H1 (cell line): ENCODE results near the gene NRAS. TPM values are rescaled to one million over a fixed set of nuclear protein-coding genes. Genes with fewer than 3 reads are reported as not detected.

ENCODE experiments used
- CBX5 ChIP-seq: fragments of 300-800, 300-1000 bp; sonication (generic); IDR thresholded peaks from 2 replicates; pipeline ENCODE4 v1.7.1; 2016; ENCODE audit warnings: antibody characterized with exemption, low read length, low read depth
- CHD1 ChIP-seq: IDR thresholded peaks from 2 replicates; pipeline ENCODE4 v1.6.1; 2012; ENCODE audit warnings: low read depth, low read length, improper control_type of control experiment
- CHD7 ChIP-seq: fragments of 300-600 bp; sonication (generic); IDR thresholded peaks from 2 replicates; pipeline ENCODE4 v1.7.1; 2012; ENCODE audit warnings: low read length, moderate library complexity, mild to moderate bottlenecking, inconsistent platforms; ENCODE audit not compliant: insufficient replicate concordance
- GABPA ChIP-seq: IDR thresholded peaks from 2 replicates; pipeline ENCODE4 v1.6.1; 2011; ENCODE audit warnings: mild to moderate bottlenecking, low read length, moderate library complexity, borderline replicate concordance; ENCODE audit not compliant: insufficient read depth
- GTF2F1 ChIP-seq: IDR thresholded peaks from 2 replicates; pipeline ENCODE4 v1.6.1; 2012; ENCODE audit warnings: low read depth, low read length, improper control_type of control experiment, borderline replicate concordance
- HDAC2 ChIP-seq, 2 experiments: fragments of 300-600 bp in 1 of 2; sonication (generic) in 1 of 2; IDR thresholded peaks; 2 replicates each; pipeline ENCODE4 v1.6.1; 2011 to 2012; ENCODE audit warnings: low read depth in 2 of 2, low read length in 2 of 2, mild to moderate bottlenecking in 2 of 2, moderate library complexity in 2 of 2, borderline replicate concordance in 1 of 2, inconsistent platforms in 1 of 2
- POLR2A ChIP-seq, 2 experiments: IDR thresholded peaks; 1 replicate in 1 of 2; 2 replicates in 1 of 2; pipeline ENCODE4 v1.6.1; 2011; ENCODE audit warnings: low read depth in 2 of 2, low read length in 2 of 2, mild to moderate bottlenecking in 2 of 2; ENCODE audit errors: control extremely low read depth in 1 of 2
- SIRT6 ChIP-seq: IDR thresholded peaks from one replicate; pipeline ENCODE4 v1.7.1; 2012; ENCODE audit warnings: low read length, inconsistent platforms
- SIX5 ChIP-seq: IDR thresholded peaks from 2 replicates; pipeline ENCODE4 v1.6.1; 2011; ENCODE audit warnings: mild to moderate bottlenecking, low read depth, low read length
- SP4 ChIP-seq: IDR thresholded peaks from 2 replicates; pipeline ENCODE4 v1.6.1; 2012; ENCODE audit warnings: low read length, inconsistent platforms
- polyA plus RNA-seq, 7 experiments: library from polyadenylated mRNA; depleted of rRNA in 3 of 7; stranded (reverse) in 5 of 7; unstranded in 2 of 7; fragments of >200 nt in 5 of 7; fragments of 200-250 nt in 2 of 7; gene quantifications; 1 replicate in 5 of 7; 2 replicates in 1 of 7; 4 replicates in 1 of 7; pipeline versions ENCODE4 v1.2.1 to v1.2.3, GENCODE V29; 2011 to 2013; ENCODE audit warnings: missing spikeins in 2 of 7, mixed read lengths in 2 of 7
- total RNA-seq: library from RNA; stranded (reverse); fragmentation: NEBNext Ultra II Directional; extraction: Animal tissue kit (Norgen Biotek cat#: 25700); gene quantifications from 2 replicates; pipeline ENCODE4 v1.2.1, GENCODE V29; 2021

The NRAS gene
- total and polyA plus RNA-seq, 2 of the 8 experiments (the other 6 are each of a cell fraction or from before 2014, with no cell fraction given): 24.5 to 65.1 TPM

- TF ChIP-seq CHD7 (no peak), GTF2F1 (no peak), HDAC2 (IDR thresholded peaks at IDR 0.05; ENCODE audit: borderline replicate concordance in 1 of 2, low read depth in 2 of 2, low read length in 2 of 2) (no peak), SP4 (no peak), POLR2A (IDR thresholded peaks at IDR 0.05; ENCODE audit: control extremely low read depth in 1 of 2, low read depth in 2 of 2, low read length in 2 of 2) (peak in 1 of 2 experiments; percentile 60; a peak in 1 of 3 replicates), GABPA (no peak), CBX5 (no peak), CHD1 (no peak), SIX5 (no peak), SIRT6 (no peak)
These were observed 46.2 kb downstream of the NRAS start (continued) for GRCh38 chr1:114670083-114671010.
